Right lobe of liver (tissue), 4 donors: ENCODE data around the gene IGSF21.

ENCODE experiments used
- CTCF ChIP-seq, 4 donors: fragments of 200-600 bp in 3 of 4; fragments of 450-650 bp in 1 of 4; IDR thresholded peaks; one replicate each; pipeline versions ENCODE4 v1.5.1 to v1.8.0; 2016 to 2022; ENCODE audit warnings: antibody characterized with exemption in 4 of 4, mild to moderate bottlenecking in 2 of 4
- POLR2A ChIP-seq: fragments of 450-650 bp; IDR thresholded peaks from one replicate; pipeline ENCODE4 v1.6.1; 2017; ENCODE audit warnings: antibody characterized with exemption, mild to moderate bottlenecking
- donor health status: DM: no; HTN: no; CAD: no.
- donor health status: DM: no; HTN: no; CAD: no.
- donor health status: DM: no; HTN: yes; CAD: no.

GRCh38 chr1:18166929-18167328, 59.3 kb downstream of the IGSF21 start:
- TF ChIP-seq CTCF (IDR thresholded peaks at IDR 0.05) (no peak), POLR2A (no peak)
